Activated T-helper 1 cell treated with anti-CD3 and anti-CD28 coated beads, Interleukin-2, amount 50 U/mL, for 16 hours (primary cell): ENCODE measurements around the gene PLXNA4.

Source experiments
- DNase-seq, 2 donors: peaks; one replicate each; pipeline ENCODE4 v3.0.0-alpha.2; 2020; ENCODE audit warnings: low read depth in 1 of 2, low spot score in 1 of 2

The PLXNA4 gene

DNA sequence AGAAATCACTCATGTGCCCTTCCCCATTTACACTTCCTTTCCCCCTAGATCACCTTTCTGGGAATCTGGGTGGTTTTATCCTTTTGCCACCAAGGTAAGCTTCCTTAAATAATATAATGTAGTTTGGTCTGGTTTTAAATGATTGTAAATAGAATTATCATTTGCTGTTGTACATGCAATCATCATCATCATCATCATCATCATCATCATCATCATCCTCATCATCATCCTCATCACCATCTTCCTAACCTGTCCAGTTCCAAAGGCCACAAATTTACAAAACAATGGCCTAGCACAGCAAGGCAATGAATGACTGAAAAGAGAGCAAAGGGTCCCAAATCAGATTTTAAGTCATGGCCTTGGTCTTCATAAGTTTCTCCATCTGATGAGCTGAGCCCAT lies 329.7 kb downstream of the PLXNA4 start:
- no peak for DNase-seq

DNA sequence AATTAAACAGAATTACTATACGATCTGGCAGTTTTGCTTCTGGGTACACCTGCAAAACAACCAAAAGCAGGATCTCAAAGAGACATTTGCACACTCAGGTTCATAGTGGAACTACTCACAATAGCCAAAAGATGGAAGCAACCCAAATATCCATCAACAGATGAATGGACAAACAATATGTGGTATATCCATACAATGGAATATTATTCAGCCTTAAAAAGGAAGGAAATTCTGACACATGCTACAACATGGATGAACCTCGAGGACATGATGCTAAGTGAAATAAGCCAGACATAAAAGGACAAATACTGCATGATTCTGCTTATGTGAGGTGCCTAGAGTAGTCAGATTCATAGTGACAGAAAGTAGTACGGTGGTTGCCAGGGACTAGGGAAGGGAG lies 330.7 kb downstream of the PLXNA4 start:
- no peak for DNase-seq

DNA sequence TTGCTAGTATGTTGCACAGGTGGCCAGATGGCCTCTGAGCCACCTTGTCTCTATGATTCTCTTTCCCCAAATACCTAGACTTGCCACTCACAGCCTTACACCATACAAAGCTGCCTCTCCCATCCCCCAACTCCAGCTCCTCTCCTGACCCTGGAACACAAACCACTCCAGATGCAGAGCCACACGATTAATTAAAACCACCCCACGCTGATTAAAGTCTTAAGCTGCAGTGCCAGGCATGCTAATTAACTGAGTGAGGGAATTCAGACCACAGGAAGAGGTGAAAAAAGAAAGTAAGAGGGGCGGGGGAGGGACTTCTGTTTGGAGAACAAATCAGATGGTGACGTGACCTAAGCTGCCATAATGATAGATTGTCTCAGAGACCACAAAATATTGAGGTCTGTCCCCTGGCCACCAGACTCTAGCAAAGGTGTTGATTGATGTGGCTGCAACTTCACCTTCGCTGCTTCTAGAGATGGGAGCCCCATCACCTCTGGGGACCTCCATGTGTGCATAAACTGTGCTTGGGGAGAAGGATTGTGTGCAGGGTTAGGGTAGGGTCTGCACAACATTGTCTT lies 331.3 kb downstream of the PLXNA4 start:
- no peak for DNase-seq

DNA sequence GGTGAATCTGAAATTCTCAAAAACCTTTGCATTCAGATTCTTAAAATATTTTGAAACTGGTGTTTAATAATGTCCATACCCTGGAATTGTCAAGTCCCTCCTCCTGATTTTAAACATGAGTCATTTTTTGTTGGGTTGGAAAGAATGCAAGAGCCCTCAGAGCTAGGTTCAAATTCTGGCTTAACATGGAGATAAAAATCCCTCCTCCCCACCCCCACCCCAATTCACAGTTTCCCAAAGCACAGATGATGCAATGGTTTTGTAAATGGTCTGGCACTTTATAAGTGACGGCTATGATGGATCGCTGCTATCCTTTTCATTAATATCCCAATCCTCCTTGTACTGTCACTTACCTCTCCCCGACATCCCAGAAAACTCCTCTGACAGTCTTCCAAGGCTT lies 332.8 kb downstream of the PLXNA4 start:
- DNase-seq: no peak

DNA sequence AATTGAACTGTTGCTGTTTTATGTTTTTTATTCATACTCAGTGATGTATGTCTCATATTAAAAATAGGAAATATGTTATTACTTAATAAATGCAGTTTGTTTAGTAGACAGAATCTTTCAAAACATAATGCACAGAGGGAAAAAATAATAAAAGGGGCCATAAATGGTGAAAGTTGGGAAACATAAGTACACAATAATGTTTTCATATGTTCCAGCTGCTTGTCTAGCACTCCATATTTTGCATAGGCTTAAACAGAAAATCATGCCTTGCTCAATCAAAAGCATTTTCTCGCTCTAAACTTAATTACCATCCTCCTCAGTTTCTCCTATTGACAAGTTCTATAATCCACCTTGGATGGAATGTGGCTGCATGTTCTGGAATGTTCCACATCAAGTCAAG lies 333.2 kb downstream of the PLXNA4 start:
- DNase-seq: no peak

DNA sequence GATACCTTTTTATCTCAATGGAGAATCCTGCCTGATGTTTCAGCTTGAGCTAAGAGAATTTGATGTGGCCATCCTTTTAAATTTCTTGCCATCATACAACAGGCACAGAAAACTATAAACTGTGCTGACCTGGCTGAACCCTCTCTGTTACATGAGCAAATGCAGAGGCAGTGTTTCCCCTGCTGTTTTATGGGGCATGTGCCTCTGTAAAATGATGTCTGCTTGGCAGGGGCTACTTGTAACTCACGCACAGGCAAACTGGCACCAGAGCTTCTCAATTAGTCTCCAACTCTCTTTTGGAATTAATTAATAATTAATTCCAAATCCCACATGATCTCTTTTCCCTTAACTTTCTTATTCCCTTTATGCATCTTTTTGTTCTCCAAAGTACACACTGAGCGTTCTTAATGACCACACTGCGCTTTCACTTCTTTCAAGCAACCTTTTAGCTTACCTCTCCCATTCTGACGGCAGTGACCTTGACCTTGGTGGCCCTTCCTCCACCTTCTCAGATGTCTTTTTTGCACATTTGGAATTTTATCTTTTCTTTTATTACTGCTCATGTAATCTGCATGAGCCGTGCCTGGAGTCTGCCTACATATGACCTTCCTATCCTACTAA lies 334.0 kb downstream of the PLXNA4 start:
- no peak for DNase-seq

DNA sequence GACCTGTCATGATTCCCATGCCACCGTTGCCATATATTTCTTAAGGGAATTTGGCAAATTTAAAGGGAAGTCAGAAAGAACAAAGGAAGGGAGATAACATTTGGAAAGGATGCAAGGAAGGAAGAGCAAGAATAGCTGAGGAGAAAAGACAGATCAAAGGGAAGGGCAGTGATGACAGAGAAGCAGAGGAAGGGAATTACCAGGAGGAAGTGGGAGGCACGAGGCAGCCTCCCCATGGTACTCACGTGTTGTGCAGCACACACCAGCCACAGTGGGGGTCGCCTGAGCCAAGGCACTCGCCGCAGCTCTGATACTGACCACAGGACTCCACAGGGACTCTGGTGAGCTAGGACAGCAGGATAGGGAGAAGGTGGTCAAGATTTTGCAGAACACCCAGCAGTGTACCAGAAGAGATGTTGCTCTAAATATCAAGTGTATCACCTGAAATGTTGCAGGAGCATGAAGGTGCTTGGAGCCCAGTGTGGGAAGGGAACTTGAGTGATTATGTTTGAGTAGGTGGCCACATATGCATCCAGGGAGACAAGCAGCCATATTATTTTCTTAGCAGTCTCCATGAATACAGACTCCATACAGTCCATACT lies 335.3 kb downstream of the PLXNA4 start:
- DNase-seq: no peak

DNA sequence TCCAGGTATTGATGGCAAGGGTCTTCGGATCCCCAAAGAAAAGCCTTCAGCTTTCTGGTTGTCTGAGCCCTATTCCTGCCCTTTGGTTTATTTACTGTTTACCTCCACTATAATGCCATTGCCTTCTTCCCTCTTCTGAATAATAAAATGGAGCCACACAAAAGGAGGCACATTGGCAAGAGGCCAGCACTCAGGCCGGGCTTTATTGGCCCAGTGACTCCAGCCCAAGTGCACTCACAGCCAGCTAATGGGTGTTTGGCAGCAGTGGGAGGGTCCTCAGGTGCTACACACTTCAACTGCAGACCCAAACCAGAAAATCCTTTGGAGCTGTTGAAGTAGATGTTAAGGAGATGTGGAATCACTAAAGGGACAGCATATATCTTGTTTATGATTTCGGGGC lies 336.0 kb downstream of the PLXNA4 start:
- no peak for DNase-seq

DNA sequence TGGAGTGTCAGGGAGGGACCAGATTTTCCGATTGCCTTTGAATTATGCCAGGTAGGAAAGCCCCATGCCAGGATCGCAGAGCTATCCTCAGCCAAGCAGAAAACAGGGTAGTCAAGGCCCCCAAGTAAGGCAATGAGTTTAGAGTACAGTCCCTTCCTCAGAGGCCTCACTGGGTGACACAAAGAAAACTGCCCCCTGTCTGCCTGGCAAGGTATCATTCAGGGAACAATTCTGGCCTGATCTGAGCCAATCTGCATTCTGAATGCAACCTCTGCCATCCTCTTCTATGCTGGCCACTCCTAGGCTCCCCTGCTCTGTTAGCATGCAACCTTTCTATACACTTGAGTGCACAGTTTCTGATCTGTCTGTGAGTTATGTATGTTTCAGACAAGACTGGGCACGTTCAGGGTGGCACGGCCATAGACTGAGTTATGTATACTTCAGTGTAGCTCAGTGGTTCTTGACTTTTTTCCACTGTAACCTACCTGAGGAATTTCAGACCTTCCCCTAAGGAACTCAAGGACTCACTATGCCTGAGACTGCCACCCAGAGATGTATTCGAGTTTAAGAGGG lies 336.8 kb downstream of the PLXNA4 start:
- no peak for DNase-seq

DNA sequence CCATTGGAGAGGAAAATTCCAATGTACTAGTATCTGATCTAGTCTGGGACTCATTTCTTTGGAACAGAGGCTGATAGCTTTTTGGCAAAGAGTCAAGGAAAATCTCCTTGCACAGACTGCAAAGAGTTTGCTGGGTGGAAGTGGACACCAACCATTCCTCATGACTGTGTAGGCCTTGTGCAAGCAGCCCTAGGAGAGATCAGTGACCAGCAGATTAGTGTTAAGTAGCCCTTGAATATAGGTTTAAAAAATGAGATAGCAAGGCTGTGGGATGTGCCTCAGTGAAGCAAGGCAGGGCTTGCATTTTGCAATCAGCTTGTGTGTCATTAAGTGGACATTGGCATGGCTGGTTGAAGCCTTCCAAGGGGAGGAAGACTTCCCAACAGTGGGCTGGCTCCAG lies 341.6 kb downstream of the PLXNA4 start:
- no peak for DNase-seq

DNA sequence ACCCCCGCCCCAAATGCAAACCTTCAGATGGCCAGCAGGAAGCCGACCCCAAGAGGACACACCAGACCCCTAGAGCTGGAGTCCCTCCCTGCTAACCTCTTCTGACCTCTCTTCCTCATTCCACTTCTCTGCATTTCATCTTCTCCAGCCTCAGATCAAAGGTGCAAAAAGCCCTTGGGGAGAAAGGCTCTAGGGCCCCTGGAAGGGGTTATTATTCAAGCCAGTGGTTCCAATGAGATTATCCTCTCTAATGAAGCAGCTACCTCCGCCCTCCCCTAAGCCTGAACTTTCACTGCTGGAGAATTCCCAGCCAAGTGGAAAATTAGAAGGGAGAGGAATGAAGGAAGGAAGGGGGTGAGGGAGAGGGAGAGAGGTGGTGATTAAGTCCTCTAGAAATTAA lies 343.9 kb downstream of the PLXNA4 start:
- DNase-seq: no peak

DNA sequence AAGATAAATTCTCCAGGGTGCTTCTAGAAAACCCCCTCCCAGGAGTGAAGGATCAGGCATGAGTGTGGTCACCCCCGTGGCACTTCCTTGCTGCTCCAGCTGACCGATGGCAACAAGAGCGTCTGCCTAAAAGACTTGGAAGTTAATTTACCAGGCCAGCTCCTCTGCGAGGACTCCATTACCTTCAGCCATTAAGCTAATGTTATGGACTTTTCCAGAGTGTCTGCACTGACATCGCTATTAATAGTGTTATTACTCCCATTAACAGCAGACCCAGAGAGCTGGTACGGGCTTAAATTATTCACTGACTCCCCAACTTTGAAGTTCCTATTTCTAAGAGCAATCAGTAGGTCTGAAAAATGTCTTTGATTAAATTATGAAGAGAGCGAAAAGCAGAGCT lies 345.8 kb downstream of the PLXNA4 start:
- DNase-seq: no peak

DNA sequence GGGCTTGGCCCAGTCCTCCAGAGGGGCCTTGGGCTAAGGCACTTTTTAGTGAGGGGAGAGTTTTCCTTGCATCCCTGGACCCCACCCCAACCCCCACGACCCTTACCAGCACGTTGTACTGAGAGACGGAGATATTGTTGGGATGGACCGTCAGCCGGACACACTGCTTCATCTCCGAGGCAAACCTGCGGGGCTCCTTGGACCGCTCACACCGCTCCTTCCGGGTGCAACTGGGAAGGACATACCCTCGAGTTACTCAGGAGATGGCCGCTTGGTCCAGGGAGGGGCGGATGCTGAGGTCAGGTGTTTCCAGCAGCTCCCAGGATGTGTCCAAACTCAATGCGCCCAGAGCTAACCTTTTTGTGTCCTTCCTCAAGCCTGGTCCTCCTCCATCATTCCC lies 348.0 kb downstream of the PLXNA4 start:
- DNase-seq: no peak

DNA sequence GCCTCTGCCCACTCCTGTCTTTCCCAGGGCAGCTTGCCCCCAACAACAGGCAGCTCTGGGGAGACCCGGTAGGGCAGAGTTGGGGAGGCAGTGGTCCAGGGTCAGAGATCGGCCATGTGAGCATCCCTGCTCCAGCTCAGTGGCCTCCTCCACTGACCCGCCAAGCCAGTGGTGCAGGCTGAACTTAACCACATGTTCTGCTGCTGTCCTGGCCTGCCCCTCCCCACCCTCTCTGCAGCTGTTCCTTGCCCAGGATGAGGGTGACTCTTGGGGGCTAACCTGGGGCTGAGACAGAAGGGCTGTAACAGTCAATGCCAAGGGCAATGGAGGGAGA lies 349.3 kb downstream of the PLXNA4 start:
- DNase-seq: no peak

DNA sequence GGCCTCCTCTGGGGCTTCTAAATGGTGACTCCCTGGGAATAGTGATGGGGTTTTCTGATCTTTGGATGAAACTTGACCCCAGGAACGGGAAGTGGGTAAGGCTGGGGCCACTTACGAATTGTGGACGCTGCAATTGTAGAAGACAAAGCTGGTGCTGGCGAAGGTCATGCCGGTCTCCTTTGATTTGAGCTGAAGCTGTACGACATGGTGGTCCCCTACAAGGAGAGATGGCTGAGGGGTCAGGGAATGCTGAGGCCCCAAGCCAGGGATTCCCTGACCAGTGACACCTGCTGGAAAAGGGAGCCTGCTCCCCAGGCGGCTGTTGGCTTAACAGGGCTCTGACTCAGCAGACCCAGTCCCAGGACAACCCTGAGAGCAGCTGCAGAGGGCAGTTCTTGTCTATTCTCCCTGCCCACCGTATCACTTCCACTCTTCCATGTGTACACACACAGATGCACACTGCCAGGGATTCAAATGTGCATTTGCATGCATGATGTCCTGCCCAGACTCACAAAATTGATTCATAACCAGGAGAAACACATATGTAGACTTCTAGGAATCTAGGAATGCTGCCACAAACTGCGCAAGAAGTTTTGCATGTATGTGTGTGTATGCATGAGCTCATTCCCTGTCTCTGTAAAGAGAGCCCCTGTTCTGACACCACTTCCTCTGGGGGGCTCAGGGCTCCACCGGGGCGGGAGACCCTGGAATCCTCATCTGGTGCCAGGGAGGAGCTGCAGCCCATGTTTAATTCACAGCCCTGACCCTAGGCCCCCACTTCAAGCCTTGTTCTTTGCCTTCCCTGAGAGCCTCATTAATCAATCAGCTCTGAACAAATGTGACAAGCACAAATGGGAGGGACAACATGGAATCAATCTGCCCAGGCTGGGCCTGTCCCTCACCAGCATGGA lies 350.0 kb downstream of the PLXNA4 start:
- no peak for DNase-seq

DNA sequence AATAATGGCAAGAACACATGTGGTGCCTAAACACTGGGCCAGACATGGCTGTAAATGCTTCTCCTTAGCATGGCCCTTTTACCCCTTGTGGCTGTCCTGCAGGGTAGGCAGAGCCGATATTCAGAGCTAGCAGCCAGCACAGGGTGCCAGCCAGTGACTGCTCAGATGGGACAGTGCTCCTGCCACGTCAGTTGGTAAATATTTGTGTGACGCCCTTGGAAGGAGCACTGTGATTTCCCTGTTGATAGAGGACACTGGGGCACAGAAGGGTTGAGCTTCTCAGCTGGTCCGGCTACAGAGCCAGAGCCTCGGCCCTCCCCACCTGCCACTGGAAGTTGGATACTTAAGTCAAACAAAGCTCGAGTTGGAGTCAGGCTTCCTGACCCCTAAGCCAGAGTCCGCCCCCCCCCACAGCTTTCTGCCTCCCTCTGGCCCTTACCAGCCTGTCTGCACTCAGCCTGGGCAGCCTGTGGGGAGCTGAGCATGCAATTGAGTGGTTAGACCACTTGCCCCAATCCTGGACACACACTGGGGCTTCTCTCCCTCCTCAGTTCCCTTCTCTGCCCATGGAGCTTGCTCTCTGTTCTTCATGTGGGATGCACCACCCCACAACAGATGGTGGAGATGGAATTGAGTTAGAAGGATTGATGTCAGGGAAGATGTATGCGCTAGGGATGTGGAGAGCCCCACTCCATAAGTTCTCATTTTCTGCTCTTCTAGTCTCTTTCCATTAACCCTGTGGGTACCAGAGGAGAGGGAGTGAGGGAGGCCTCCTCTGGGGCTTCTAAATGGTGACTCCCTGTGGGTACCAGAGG lies 350.8 kb downstream of the PLXNA4 start:
- no peak for DNase-seq

DNA sequence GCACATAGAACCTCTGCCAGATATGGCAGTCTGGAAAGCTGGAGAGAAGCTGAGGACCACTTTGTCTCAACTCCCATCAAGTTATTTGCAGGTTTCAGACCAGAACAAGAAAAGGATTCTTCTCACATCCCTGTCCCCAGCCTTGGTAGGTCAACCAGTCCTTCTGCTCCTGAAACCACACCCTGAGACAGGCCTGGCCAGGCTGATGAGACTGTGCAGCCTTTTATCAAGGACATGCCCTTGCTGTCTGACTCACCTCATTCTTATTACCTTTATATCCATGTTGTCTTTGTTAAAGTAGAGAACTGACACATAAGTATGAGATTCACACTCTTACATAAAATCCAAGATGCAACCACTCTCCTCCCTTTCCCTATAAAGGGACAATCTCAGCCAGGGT lies 354.9 kb downstream of the PLXNA4 start:
- DNase-seq: no peak

DNA sequence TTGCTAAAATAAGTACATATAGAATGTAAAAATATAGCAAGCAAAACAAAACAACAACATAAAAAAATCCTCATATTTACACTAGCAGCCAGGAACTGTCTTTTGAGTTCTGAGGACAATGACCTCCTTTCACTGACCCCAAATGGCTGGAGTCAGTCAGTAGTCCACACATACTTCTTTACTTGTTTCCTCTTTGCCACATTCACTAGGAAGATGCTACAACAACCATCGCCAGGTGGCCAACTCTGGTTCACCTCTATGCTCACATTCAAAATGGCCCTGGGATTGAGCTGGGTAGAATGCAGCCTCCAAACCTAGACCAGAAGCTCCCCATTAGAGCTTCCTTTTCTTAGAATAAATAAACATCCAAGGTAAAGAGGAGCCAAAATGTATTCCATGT lies 356.2 kb downstream of the PLXNA4 start:
- DNase-seq: no peak

DNA sequence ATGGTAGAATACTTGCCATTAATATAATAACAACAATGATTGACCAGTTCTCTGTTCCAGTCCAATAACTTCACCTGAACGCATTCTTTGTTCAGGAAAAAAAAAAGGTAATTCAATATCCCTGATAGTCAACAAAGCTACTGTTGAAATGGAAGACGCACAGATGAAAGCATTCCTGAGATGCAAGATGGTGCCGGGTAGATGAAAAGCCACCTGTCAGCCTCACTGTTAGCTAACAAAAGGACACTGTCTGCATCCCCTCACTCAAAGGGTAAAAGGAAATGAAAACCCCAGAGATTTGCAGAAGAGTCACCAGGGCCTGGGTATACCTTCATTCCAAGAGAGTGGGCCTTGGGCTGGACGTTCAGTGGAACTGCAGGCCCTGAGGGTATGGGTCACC lies 357.4 kb downstream of the PLXNA4 start:
- no peak for DNase-seq

DNA sequence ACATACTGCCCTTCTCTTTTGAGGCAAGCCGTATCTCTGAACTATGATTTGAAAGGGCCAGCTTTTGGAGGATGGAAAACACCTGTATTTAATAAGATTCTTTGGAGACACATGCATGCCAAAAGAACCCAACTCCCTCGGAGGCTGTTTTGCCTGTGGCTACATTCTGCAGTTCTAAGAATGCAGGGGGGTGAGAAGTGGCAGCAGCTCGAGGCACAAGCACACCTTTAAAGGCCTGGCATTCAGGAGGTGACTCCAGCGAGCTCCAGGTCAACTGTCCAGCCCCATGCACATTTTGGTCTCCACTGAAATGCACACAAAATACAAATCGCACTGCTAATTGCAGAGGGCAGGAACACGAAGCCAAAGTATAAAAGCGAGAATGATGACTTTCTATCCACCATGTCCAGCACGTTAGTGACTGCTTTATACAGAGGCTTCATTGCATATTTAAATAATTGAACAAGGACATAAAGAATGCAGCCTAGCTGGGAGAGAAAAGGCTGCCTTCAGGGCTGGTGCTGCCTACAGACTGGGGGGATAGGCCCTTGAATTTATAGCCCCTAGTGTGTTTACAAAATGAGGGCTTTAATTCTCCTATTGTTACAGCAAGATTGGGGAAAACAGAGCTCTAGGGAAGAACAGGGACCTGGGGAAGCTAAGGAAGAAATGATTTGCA lies 359.3 kb downstream of the PLXNA4 start:
- DNase-seq: no peak
